ENCODE measurements around the gene DLGAP1. TPM values are rescaled to one million over a fixed set of nuclear protein-coding genes. Genes with fewer than 3 reads are reported as not detected.

The DLGAP1 gene
- total and polyA plus RNA-seq, 2 experiments from 2014 or later, result 17.0 to 48.5 TPM

DNA sequence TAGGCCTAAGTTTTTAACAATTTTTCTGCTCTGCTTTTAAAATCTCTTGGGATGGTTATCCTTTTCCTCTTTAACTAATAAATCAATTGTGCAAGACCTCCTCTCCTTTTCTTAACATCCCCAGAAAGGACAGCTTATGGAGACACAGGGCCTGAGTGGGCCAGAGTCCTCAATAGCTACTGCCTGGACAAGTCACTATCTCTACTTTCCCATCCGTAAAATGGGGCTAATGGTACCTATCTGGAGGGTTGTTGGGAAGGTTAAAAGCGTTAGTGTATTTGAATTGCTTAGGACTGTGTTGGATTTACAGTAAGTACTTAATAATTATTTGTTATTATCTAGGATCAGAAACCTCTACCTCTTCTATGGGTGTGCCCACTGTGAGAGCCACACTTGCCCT, 945.1 kb downstream of the DLGAP1 start:
- ATAC-seq, result no peak
- Histone ChIP-seq H3K4me2 (no peak overlapping the region), H3K27me3 (ENCODE audit: insufficient read depth) (no peaks in the 10 kb centered on the region), H3K4me1 (ENCODE audit: insufficient read depth) (peaks cover 28% of the 10 kb centered on the region), H3F3A (replicated peaks; ENCODE audit: low read depth) (peaks cover 11% of the 10 kb centered on the region), H3K4me3 (no peak overlapping the region), H4K20me1 (replicated peaks; ENCODE audit: insufficient read depth) (no peaks in the 10 kb centered on the region), H3K79me2 (replicated peaks; ENCODE audit: insufficient read depth) (no peaks in the 10 kb centered on the region), H3K36me3 (ENCODE audit: insufficient read depth) (no peaks in the 10 kb centered on the region), H3K9me2 (ENCODE audit: insufficient read depth) (no peaks in the 10 kb centered on the region), H2AFZ (no peak overlapping the region), H3K27ac (ENCODE audit: low read depth) (no peak overlapping the region)
- Mint-ChIP-seq H3K9me3 (no peaks in the 10 kb centered on the region), H3K27me3 (ENCODE audit: insufficient read depth, low read depth, poor library complexity) (peaks cover 6% of the 10 kb centered on the region), H3K4me3 (no peak overlapping the region), H3K36me3 (ENCODE audit: low read depth) (no peaks in the 10 kb centered on the region), H3K27ac (no peak overlapping the region), H3K4me1 (peaks cover 35% of the 10 kb centered on the region)
- no peak for TF ChIP-seq NANOG (IDR thresholded peaks at IDR 0.05; ENCODE audit: borderline replicate concordance)
- no peak for TF ChIP-seq JUNB (IDR thresholded peaks at IDR 0.05; ENCODE audit: unreplicated experiment)
- TF ChIP-seq, protein P1, sequence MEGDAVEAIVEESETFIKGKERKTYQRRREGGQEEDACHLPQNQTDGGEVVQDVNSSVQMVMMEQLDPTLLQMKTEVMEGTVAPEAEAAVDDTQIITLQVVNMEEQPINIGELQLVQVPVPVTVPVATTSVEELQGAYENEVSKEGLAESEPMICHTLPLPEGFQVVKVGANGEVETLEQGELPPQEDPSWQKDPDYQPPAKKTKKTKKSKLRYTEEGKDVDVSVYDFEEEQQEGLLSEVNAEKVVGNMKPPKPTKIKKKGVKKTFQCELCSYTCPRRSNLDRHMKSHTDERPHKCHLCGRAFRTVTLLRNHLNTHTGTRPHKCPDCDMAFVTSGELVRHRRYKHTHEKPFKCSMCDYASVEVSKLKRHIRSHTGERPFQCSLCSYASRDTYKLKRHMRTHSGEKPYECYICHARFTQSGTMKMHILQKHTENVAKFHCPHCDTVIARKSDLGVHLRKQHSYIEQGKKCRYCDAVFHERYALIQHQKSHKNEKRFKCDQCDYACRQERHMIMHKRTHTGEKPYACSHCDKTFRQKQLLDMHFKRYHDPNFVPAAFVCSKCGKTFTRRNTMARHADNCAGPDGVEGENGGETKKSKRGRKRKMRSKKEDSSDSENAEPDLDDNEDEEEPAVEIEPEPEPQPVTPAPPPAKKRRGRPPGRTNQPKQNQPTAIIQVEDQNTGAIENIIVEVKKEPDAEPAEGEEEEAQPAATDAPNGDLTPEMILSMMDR (conservative IDR thresholded peaks at IDR 0.05; ENCODE audit: low read depth in 2 of 2), result no peak
- TF ChIP-seq STAT1 (IDR thresholded peaks at IDR 0.05; ENCODE audit: unreplicated experiment), result no peak
- TF ChIP-seq, protein P2, sequence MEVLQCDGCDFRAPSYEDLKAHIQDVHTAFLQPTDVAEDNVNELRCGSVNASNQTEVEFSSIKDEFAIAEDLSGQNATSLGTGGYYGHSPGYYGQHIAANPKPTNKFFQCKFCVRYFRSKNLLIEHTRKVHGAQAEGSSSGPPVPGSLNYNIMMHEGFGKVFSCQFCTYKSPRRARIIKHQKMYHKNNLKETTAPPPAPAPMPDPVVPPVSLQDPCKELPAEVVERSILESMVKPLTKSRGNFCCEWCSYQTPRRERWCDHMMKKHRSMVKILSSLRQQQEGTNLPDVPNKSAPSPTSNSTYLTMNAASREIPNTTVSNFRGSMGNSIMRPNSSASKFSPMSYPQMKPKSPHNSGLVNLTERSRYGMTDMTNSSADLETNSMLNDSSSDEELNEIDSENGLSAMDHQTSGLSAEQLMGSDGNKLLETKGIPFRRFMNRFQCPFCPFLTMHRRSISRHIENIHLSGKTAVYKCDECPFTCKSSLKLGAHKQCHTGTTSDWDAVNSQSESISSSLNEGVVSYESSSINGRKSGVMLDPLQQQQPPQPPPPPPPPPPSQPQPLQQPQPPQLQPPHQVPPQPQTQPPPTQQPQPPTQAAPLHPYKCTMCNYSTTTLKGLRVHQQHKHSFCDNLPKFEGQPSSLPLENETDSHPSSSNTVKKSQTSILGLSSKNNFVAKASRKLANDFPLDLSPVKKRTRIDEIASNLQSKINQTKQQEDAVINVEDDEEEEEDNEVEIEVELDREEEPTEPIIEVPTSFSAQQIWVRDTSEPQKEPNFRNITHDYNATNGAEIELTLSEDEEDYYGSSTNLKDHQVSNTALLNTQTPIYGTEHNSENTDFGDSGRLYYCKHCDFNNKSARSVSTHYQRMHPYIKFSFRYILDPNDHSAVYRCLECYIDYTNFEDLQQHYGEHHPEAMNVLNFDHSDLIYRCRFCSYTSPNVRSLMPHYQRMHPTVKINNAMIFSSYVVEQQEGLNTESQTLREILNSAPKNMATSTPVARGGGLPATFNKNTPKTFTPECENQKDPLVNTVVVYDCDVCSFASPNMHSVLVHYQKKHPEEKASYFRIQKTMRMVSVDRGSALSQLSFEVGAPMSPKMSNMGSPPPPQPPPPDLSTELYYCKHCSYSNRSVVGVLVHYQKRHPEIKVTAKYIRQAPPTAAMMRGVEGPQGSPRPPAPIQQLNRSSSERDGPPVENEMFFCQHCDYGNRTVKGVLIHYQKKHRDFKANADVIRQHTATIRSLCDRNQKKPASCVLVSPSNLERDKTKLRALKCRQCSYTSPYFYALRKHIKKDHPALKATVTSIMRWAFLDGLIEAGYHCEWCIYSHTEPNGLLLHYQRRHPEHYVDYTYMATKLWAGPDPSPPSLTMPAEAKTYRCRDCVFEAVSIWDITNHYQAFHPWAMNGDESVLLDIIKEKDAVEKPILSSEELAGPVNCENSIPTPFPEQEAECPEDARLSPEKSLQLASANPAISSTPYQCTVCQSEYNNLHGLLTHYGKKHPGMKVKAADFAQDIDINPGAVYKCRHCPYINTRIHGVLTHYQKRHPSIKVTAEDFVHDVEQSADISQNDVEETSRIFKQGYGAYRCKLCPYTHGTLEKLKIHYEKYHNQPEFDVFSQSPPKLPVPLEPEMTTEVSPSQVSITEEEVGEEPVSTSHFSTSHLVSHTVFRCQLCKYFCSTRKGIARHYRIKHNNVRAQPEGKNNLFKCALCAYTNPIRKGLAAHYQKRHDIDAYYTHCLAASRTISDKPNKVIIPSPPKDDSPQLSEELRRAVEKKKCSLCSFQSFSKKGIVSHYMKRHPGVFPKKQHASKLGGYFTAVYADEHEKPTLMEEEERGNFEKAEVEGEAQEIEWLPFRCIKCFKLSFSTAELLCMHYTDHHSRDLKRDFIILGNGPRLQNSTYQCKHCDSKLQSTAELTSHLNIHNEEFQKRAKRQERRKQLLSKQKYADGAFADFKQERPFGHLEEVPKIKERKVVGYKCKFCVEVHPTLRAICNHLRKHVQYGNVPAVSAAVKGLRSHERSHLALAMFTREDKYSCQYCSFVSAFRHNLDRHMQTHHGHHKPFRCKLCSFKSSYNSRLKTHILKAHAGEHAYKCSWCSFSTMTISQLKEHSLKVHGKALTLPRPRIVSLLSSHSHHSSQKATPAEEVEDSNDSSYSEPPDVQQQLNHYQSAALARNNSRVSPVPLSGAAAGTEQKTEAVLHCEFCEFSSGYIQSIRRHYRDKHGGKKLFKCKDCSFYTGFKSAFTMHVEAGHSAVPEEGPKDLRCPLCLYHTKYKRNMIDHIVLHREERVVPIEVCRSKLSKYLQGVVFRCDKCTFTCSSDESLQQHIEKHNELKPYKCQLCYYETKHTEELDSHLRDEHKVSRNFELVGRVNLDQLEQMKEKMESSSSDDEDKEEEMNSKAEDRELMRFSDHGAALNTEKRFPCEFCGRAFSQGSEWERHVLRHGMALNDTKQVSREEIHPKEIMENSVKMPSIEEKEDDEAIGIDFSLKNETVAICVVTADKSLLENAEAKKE (CRISPR knock-in tag; IDR thresholded peaks at IDR 0.05), result no peak
- no peak for TF ChIP-seq CREB1 (CRISPR knock-in tag; IDR thresholded peaks at IDR 0.05; ENCODE audit: low read depth)
- TF ChIP-seq EZH2 (IDR thresholded peaks at IDR 0.05; ENCODE audit: low read depth, unreplicated experiment), result no peak
- TF ChIP-seq, protein P3, sequence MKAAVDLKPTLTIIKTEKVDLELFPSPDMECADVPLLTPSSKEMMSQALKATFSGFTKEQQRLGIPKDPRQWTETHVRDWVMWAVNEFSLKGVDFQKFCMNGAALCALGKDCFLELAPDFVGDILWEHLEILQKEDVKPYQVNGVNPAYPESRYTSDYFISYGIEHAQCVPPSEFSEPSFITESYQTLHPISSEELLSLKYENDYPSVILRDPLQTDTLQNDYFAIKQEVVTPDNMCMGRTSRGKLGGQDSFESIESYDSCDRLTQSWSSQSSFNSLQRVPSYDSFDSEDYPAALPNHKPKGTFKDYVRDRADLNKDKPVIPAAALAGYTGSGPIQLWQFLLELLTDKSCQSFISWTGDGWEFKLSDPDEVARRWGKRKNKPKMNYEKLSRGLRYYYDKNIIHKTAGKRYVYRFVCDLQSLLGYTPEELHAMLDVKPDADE (IDR thresholded peaks at IDR 0.05), result no peak
- no peak for TF ChIP-seq ZNF331 (CRISPR knock-in tag; IDR thresholded peaks at IDR 0.05; ENCODE audit: low read depth)
- no peak for TF ChIP-seq EZH2phosphoT487 (IDR thresholded peaks at IDR 0.05; ENCODE audit: unreplicated experiment)
- TF ChIP-seq, protein P4, sequence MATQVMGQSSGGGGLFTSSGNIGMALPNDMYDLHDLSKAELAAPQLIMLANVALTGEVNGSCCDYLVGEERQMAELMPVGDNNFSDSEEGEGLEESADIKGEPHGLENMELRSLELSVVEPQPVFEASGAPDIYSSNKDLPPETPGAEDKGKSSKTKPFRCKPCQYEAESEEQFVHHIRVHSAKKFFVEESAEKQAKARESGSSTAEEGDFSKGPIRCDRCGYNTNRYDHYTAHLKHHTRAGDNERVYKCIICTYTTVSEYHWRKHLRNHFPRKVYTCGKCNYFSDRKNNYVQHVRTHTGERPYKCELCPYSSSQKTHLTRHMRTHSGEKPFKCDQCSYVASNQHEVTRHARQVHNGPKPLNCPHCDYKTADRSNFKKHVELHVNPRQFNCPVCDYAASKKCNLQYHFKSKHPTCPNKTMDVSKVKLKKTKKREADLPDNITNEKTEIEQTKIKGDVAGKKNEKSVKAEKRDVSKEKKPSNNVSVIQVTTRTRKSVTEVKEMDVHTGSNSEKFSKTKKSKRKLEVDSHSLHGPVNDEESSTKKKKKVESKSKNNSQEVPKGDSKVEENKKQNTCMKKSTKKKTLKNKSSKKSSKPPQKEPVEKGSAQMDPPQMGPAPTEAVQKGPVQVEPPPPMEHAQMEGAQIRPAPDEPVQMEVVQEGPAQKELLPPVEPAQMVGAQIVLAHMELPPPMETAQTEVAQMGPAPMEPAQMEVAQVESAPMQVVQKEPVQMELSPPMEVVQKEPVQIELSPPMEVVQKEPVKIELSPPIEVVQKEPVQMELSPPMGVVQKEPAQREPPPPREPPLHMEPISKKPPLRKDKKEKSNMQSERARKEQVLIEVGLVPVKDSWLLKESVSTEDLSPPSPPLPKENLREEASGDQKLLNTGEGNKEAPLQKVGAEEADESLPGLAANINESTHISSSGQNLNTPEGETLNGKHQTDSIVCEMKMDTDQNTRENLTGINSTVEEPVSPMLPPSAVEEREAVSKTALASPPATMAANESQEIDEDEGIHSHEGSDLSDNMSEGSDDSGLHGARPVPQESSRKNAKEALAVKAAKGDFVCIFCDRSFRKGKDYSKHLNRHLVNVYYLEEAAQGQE (IDR thresholded peaks at IDR 0.05; ENCODE audit: unreplicated experiment), result no peak
- TF ChIP-seq POLR2AphosphoS5 (IDR thresholded peaks at IDR 0.05; ENCODE audit: low read depth), result no peak
- no peak for TF ChIP-seq ZNF114 (CRISPR knock-in tag; IDR thresholded peaks at IDR 0.05)
- DNase-seq (ENCODE audit: low spot score), result no peak

Data from GM23338 (cell line).